ENCODE results near the gene CSGALNACT2.

CSGALNACT2 gene

DNA sequence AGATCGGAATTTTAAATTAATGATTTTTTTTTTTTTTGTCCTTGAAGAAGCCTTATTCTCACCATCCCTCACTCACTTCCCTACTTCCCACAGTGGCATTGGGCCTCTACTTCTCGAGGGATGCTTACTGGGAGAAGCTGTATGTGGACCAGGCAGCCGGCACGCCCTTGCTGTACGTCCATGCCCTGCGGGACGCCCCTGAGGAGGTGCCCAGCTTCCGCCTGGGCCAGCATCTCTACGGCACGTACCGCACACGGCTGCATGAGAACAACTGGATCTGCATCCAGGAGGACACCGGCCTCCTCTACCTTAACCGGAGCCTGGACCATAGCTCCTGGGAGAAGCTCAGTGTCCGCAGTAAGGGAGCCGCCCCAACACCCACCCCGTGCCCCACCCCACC is 37.9 kb upstream of the CSGALNACT2 start:
- Histone ChIP-seq H3K27ac (no peak overlapping the region), H3K36me3 (ENCODE audit: control insufficient read depth, insufficient read depth, low read length) (no peaks in the 10 kb centered on the region), H3K27me3 (ENCODE audit: control insufficient read depth, insufficient read depth, low read length) (no peaks in the 10 kb centered on the region), H2AFZ (no peak overlapping the region), H3K4me1 (no peaks in the 10 kb centered on the region), H3K79me2 (no peaks in the 10 kb centered on the region), H3K9me3 (ENCODE audit: control insufficient read depth, low read length) (no peaks in the 10 kb centered on the region), H3K9ac (no peak overlapping the region), H3K4me3 (ENCODE audit: low read depth, low read length) (no peak overlapping the region), H3K4me2 (ENCODE audit: low read length) (no peak overlapping the region)
- TF ChIP-seq, protein P1, sequence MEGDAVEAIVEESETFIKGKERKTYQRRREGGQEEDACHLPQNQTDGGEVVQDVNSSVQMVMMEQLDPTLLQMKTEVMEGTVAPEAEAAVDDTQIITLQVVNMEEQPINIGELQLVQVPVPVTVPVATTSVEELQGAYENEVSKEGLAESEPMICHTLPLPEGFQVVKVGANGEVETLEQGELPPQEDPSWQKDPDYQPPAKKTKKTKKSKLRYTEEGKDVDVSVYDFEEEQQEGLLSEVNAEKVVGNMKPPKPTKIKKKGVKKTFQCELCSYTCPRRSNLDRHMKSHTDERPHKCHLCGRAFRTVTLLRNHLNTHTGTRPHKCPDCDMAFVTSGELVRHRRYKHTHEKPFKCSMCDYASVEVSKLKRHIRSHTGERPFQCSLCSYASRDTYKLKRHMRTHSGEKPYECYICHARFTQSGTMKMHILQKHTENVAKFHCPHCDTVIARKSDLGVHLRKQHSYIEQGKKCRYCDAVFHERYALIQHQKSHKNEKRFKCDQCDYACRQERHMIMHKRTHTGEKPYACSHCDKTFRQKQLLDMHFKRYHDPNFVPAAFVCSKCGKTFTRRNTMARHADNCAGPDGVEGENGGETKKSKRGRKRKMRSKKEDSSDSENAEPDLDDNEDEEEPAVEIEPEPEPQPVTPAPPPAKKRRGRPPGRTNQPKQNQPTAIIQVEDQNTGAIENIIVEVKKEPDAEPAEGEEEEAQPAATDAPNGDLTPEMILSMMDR (IDR thresholded peaks at IDR 0.05) = no peak

DNA sequence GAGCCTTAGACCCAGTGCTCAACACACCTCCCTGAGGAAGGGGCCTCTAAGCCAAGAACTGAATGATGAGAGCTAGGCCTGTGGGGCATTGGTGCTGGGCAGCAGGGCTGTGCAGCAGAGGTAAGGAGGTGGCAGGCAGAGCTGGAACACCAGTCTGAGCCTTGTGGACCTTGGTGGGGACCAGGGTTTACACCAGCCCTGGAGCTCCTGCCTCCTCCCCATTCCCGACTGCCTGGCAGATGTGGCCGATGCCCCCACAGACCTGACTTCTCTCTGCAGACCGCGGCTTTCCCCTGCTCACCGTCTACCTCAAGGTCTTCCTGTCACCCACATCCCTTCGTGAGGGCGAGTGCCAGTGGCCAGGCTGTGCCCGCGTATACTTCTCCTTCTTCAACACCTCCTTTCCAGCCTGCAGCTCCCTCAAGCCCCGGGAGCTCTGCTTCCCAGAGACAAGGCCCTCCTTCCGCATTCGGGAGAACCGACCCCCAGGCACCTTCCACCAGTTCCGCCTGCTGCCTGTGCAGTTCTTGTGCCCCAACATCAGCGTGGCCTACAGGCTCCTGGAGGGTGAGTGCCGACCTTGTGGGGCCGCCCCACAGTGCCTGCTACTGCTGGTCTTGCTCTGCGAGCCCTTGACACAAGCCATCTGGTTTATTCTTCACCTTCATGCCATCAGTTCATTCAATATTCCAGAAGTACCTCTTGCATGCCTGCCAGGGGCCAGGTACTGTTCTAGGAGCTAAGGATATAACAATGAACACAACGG is 36.0 kb upstream of the CSGALNACT2 start:
- Histone ChIP-seq H2AFZ (no peak overlapping the region), H3K9me3 (ENCODE audit: control insufficient read depth, low read length) (no peaks in the 10 kb centered on the region), H3K79me2 (no peaks in the 10 kb centered on the region), H3K4me1 (peaks cover 6% of the 10 kb centered on the region), H3K4me2 (ENCODE audit: low read length) (no peak overlapping the region), H3K4me3 (ENCODE audit: low read depth, low read length) (no peak overlapping the region), H3K27me3 (ENCODE audit: control insufficient read depth, insufficient read depth, low read length) (no peaks in the 10 kb centered on the region), H3K9ac (no peak overlapping the region), H3K27ac (no peak overlapping the region), H3K36me3 (ENCODE audit: control insufficient read depth, insufficient read depth, low read length) (no peaks in the 10 kb centered on the region)
- TF ChIP-seq, protein P1 (IDR thresholded peaks at IDR 0.05) = no peak

DNA sequence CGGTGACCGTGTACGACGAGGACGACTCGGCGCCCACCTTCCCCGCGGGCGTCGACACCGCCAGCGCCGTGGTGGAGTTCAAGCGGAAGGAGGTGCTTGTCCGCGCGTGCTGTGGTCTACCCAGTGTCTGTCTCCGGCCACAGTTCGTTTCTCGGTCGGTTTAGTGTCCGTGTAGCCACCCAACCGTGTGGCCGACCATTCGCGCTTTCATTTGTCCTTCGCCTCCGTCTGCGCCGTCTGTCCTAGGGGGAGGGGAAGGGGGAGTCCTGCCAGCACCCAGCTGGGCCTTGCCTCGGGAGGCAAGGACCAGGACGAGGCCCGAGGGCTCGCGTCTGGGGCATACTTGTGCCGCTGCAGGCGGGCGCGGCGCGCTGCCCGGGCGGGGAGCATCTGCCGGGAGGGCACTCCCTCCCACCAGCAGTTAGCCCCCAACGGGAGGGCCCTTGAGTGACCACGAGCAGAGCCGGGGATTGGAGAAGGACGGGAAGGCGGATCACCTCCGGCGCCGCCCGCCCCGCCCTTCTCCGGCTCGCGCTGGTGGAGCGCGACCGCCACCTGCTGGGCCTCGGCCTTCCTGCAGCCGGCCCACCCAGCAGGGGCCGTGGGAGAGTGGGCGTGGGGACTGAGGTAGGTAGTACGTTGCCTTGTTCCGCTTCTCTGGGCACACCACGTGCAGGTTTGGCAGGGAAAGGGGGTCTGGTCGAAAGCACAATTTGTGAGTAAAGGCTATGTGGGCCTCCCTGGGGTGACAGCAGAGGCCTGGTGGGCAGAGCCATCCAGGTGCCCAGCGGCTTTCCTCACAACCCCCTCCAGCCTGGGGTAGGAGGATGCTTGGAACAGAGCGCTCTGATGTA is 32.9 kb upstream of the CSGALNACT2 start:
- TF ChIP-seq, protein P1 (IDR thresholded peaks at IDR 0.05) = peak; percentile 100

DNA sequence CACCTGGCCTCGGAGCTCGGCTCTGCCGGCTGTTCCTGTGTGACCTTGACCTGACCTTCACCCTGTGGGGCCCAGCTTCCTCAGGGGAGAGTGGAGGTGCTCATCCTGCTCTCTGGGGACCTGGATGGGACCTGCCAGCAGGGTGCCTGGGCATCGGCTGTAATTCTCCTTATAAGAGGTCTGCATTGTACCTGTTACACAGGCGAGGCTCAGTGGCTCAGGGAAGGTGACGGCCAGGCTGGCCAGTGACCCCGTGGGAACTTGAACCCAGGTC is 32.4 kb upstream of the CSGALNACT2 start:
- Histone ChIP-seq H2AFZ (peak overlapping the region; percentile 91), H3K79me2 (no peaks in the 10 kb centered on the region), H3K27ac (no peak overlapping the region), H3K36me3 (ENCODE audit: control insufficient read depth, insufficient read depth, low read length) (no peaks in the 10 kb centered on the region), H3K4me2 (ENCODE audit: low read length) (peak overlapping the region; percentile 95), H3K4me3 (ENCODE audit: low read depth, low read length) (no peak overlapping the region), H3K9me3 (ENCODE audit: control insufficient read depth, low read length) (no peaks in the 10 kb centered on the region), H3K9ac (no peak overlapping the region), H3K4me1 (peaks cover 6% of the 10 kb centered on the region), H3K27me3 (ENCODE audit: control insufficient read depth, insufficient read depth, low read length) (no peaks in the 10 kb centered on the region)
- TF ChIP-seq, protein P1 (IDR thresholded peaks at IDR 0.05) = no peak

More for the DNA sequence above, 32.9 kb upstream of the CSGALNACT2 start:
- Histone ChIP-seq H3K79me2 (no peaks in the 10 kb centered on the region), H3K27me3 (ENCODE audit: control insufficient read depth, insufficient read depth, low read length) (no peaks in the 10 kb centered on the region), H2AFZ (peak overlapping the region; percentile 91), H3K4me1 (peaks cover 6% of the 10 kb centered on the region), H3K9me3 (ENCODE audit: control insufficient read depth, low read length) (no peaks in the 10 kb centered on the region), H3K4me2 (ENCODE audit: low read length) (peak overlapping the region; percentile 95), H3K36me3 (ENCODE audit: control insufficient read depth, insufficient read depth, low read length) (no peaks in the 10 kb centered on the region), H3K4me3 (ENCODE audit: low read depth, low read length) (peak overlapping the region; percentile 60), H3K27ac (no peak overlapping the region), H3K9ac (no peak overlapping the region)
